ENCODE measurements around the gene KCNH6. TPM values are rescaled to one million over a fixed set of nuclear protein-coding genes. Genes with fewer than 3 reads are reported as not detected.

The KCNH6 gene
- total RNA-seq, 6 donors from 2014 or later = 0.22 to 4.2 (median 0.31) TPM; not detected in 2

DNA sequence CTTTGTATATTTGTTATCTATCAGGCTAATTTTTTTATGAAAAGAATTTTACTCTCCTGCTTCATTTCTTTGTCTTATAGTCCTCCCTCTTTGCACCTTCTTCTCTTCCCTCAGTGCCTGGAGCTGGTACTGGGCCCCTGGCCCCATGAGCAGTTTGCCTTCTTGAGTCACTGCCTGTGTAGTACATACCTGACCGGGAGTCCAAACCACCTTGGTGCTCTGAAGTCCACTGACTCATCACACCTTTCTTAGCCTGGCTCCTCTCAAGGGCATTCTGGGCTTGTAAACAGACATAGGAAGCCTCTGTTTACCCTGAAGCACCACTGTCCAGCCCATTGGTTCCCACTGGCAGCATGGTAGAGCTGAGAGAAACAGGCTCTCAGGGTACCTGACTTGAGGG lies 66.5 kb downstream of the KCNH6 start:
- Histone ChIP-seq H3K36me3 (peaks cover 31 to 77% (median 63%) of the 10 kb centered on the region in 4 donors), H3K27me3 (no peaks in the 10 kb centered on the region), H3K4me3 (no peak overlapping the region), H3K4me1 (no peaks in the 10 kb centered on the region), H3K9me3 (no peaks in the 10 kb centered on the region), H3K27ac (no peak overlapping the region)
- 93 to 100% methylated on average over 1 of the region's 1 CpG for WGBS, 2 donors
- TF ChIP-seq POLR2AphosphoS5 (IDR thresholded peaks at IDR 0.05) = no peak
- no peak for TF ChIP-seq POLR2A (IDR thresholded peaks at IDR 0.05)
- TF ChIP-seq EP300 (IDR thresholded peaks at IDR 0.05) = no peak
- no peak for TF ChIP-seq CTCF (IDR thresholded peaks at IDR 0.05)
- DNase-seq (no peak), ATAC-seq (ENCODE audit: low FRiP score in 2 of 2) (no peak)

DNA sequence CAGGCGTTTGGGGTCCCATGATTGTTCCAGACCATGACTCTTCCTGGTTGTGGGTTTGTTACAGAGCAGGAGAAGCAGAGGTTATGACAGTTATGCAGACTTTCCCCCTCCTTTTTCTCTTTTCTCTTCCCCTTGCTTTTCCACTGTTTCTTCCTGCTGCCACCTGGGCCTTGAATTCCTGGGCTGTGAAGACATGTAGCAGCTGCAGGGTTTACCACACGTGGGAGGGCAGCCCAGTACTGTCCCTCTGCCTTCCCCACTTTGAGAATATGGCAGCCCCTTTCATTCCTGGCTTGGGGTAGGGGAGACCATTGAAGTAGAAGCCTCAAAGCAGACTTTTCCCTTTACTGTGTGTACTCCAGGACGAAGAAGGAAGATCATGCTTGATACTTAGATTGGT lies 69.6 kb downstream of the KCNH6 start:
- H3K4me1 ChIP-seq = peaks cover 0 to 7% (median 0%) of the 10 kb centered on the region in 4 donors
- TF ChIP-seq POLR2A (IDR thresholded peaks at IDR 0.05) = no peak
- TF ChIP-seq EP300 (IDR thresholded peaks at IDR 0.05) = no peak
- no peak for TF ChIP-seq CTCF (IDR thresholded peaks at IDR 0.05)
- TF ChIP-seq POLR2AphosphoS5 (IDR thresholded peaks at IDR 0.05) = no peak
- no peaks in the 10 kb centered on the region for H3K27me3 ChIP-seq
- H3K4me3 ChIP-seq = no peak overlapping the region
- DNase-seq = no peak
- H3K27ac ChIP-seq = no peak overlapping the region
- H3K36me3 ChIP-seq = peaks cover 22 to 51% (median 45%) of the 10 kb centered on the region in 4 donors
- WGBS, 2 donors = 91 to 93% methylated on average over 3 of the region's 3 CpGs
- ATAC-seq (ENCODE audit: low FRiP score in 2 of 2) = no peak
- no peaks in the 10 kb centered on the region for H3K9me3 ChIP-seq

- Histone ChIP-seq H3K27me3 (no peaks in the 10 kb centered on the region), H3K27ac (no peak overlapping the region), H3K36me3 (peaks cover 7 to 33% (median 24%) of the 10 kb centered on the region in 4 donors), H3K9me3 (no peaks in the 10 kb centered on the region), H3K4me3 (no peak overlapping the region), H3K4me1 (peaks cover 2 to 13% (median 4%) of the 10 kb centered on the region in 4 donors)
- DNase-seq (no peak), ATAC-seq (ENCODE audit: low FRiP score in 2 of 2) (no peak)
- WGBS, 2 donors = 94 to 100% methylated on average over 3 of the region's 3 CpGs
- no peak for TF ChIP-seq EP300 (IDR thresholded peaks at IDR 0.05)
- TF ChIP-seq CTCF (IDR thresholded peaks at IDR 0.05) = no peak
- TF ChIP-seq POLR2AphosphoS5 (IDR thresholded peaks at IDR 0.05) = no peak
- TF ChIP-seq POLR2A (IDR thresholded peaks at IDR 0.05) = no peak
Measured at GRCh38 chr17:63595132-63595531, 72.0 kb downstream of the KCNH6 start.

Small RNA genes within 50 kb of the gene (small RNA-seq; reads per million reads assigned to genes)
- gene RNU6-288P = 0 reads per million in 4 donors

Other genes starting within 250 kb of the KCNH6 start
- gene CYB561, start 77.1 kb upstream of the KCNH6 start, total RNA-seq = 100 to 1,000 TPM in 1 of 6 donors, 10 to 100 TPM in 5; 53.7 to 124 (median 64.4) TPM
- 10 to 100 TPM; 21.1 to 90.6 (median 65.1) TPM for gene ACE, start 46.3 kb upstream of the KCNH6 start, total RNA-seq
- 10 to 100 TPM; 26.0 to 86.3 (median 42.3) TPM for gene DCAF7, start 27.1 kb downstream of the KCNH6 start, total RNA-seq
- gene TACO1, start 77.5 kb downstream of the KCNH6 start, total RNA-seq = 10 to 100 TPM in 5 of 6 donors, 1 to 10 TPM in 1; 6.3 to 17.5 (median 13.5) TPM
- gene MAP3K3, start 99.1 kb downstream of the KCNH6 start, total RNA-seq = 100 to 1,000 TPM in 1 of 6 donors, 10 to 100 TPM in 5; 55.1 to 116 (median 60.4) TPM
- 100 to 1,000 TPM in 1 of 6 donors, 10 to 100 TPM in 5; 13.2 to 115 (median 21.6) TPM for gene LIMD2, start 176.8 kb downstream of the KCNH6 start, total RNA-seq
- gene STRADA, start 218.4 kb downstream of the KCNH6 start, total RNA-seq = 10 to 100 TPM; 18.7 to 60.8 (median 32.4) TPM